ENCODE measurements around the gene NFIX.

Gene NFIX

GRCh38 chr19:13118424-13119193, 123.3 kb downstream of the NFIX start:
- H3K4me3 ChIP-seq (ENCODE audit: low read length) = peak overlapping the region; percentile 75
- peak; percentile 60 for DNase-seq (ENCODE audit: low read depth)
- TF ChIP-seq, protein P1, sequence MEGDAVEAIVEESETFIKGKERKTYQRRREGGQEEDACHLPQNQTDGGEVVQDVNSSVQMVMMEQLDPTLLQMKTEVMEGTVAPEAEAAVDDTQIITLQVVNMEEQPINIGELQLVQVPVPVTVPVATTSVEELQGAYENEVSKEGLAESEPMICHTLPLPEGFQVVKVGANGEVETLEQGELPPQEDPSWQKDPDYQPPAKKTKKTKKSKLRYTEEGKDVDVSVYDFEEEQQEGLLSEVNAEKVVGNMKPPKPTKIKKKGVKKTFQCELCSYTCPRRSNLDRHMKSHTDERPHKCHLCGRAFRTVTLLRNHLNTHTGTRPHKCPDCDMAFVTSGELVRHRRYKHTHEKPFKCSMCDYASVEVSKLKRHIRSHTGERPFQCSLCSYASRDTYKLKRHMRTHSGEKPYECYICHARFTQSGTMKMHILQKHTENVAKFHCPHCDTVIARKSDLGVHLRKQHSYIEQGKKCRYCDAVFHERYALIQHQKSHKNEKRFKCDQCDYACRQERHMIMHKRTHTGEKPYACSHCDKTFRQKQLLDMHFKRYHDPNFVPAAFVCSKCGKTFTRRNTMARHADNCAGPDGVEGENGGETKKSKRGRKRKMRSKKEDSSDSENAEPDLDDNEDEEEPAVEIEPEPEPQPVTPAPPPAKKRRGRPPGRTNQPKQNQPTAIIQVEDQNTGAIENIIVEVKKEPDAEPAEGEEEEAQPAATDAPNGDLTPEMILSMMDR (IDR thresholded peaks at IDR 0.05; ENCODE audit: insufficient read depth, low read depth, low read length, missing control alignments) = no peak

DNA sequence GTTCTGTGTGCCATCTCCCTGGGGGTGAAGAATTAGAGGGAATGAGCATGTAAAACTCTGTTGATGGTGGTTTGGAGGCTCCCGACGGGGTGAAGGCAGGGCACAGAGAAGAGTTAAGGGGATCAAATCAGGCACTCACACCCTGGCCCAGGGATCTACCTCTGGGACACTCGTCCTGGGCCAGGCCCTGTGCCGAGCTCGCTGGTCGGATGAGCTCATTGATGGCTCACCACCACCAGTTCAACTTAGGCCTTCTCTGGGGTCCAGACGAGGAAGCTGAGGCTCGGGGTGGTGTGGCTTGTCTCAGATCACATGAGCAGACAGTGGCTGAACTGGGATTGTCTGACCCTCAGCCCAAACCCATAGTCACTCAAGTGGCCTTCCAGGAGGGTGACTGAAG, 124.4 kb downstream of the NFIX start:
- DNase-seq (ENCODE audit: low read depth) = no peak
- TF ChIP-seq, protein P1 (IDR thresholded peaks at IDR 0.05; ENCODE audit: insufficient read depth, low read depth, low read length, missing control alignments) = no peak
- peak overlapping the region; percentile 75 for H3K4me3 ChIP-seq (ENCODE audit: low read length)

GRCh38 chr19:13120031-13120430, 124.8 kb downstream of the NFIX start:
- TF ChIP-seq, protein P1 (IDR thresholded peaks at IDR 0.05; ENCODE audit: insufficient read depth, low read depth, low read length, missing control alignments) = no peak
- no peak for DNase-seq (ENCODE audit: low read depth)
- H3K4me3 ChIP-seq (ENCODE audit: low read length) = no peak overlapping the region

DNA sequence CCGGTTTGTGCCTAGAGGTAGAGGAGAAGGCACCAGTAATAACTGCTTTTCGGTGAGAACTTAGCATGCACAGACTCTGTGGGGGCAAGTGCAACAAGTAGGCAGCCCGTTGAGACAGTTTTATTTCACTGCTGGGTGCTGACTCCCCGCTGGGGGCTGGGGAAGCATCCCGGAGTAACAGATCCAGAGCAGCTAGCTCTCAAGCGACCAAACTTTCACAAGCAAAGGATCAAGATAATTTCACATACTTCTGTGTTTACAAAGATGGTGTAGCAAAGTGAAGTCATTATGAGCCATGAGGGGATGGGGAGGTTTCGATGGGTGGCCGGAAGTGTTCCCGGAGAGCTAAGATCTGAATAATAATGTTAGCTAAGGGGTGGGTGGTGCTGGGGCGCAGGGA, 125.5 kb downstream of the NFIX start:
- no peak overlapping the region for H3K4me3 ChIP-seq (ENCODE audit: low read length)
- TF ChIP-seq, protein P1 (IDR thresholded peaks at IDR 0.05; ENCODE audit: insufficient read depth, low read depth, low read length, missing control alignments) = no peak
- peak; percentile 53 for DNase-seq (ENCODE audit: low read depth)

DNA sequence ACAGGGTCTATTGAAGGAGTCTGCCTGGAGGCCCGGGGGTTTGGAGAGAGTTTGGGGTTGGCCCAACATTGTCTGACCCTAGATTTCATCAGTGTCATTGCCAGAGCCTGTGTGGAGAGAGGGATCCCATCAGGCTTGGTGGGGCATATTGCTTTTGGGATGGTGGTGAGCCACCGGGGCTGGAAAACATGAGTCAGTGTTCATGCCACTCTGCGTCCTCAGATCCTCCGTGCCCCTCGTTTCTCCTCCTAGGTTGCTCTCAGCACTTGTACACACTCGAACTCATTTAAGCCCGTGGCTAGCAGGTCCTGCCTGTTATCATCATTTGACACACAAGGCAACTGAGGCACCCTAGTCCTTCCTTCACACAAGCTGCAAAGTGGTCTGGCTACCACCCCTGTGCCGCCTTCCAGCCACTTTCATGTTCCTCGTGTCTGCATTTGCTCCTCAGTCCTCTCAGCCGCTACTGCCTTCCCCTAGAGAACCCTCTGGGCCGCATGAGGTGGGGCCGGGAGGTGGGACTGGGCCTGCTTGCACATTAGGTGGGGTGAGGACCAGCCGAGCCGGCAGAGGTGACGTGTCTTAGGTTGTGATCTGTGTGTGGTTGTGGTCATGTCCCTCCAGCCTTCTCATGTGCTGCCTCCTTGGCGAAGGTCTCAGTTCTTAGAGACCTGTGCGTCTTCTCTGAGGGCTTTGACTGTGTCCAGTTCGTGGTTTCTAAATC, 126.4 kb downstream of the NFIX start:
- TF ChIP-seq, protein P1 (IDR thresholded peaks at IDR 0.05; ENCODE audit: insufficient read depth, low read depth, low read length, missing control alignments) = no peak
- DNase-seq (ENCODE audit: low read depth) = no peak
- no peak overlapping the region for H3K4me3 ChIP-seq (ENCODE audit: low read length)

- DNase-seq (ENCODE audit: low read depth) = no peak
- TF ChIP-seq, protein P1 (IDR thresholded peaks at IDR 0.05; ENCODE audit: insufficient read depth, low read depth, low read length, missing control alignments) = no peak
- H3K4me3 ChIP-seq (ENCODE audit: low read length) = no peak overlapping the region
Measured at GRCh38 chr19:13122275-13122878, 127.1 kb downstream of the NFIX start.
